GM12878 (cell line): Measurements from ENCODE around the gene PRKN. TPM values are rescaled to one million over a fixed set of nuclear protein-coding genes. Genes with fewer than 3 reads are reported as not detected.

Experiments used
- KDM1A ChIP-seq: fragments of 200-600 bp; sonication (generic); IDR thresholded peaks from 2 replicates; pipeline ENCODE4 v1.6.1; 2016; ENCODE audit warnings: borderline replicate concordance
- NFYB ChIP-seq: IDR thresholded peaks from 2 replicates; pipeline ENCODE4 v1.6.1; 2011; ENCODE audit warnings: low read depth, mild to moderate bottlenecking, low read length, improper control_type of control experiment, moderate library complexity; ENCODE audit not compliant: insufficient read depth
- RB1 ChIP-seq: fragments of 450-650 bp; formaldehyde crosslinking; IDR thresholded peaks from 2 replicates; pipeline ENCODE4 v1.6.1; 2017; ENCODE audit warnings: mild to moderate bottlenecking, borderline replicate concordance
- REST ChIP-seq: IDR thresholded peaks from 2 replicates; pipeline ENCODE4 v1.6.1; 2012; ENCODE audit warnings: mild to moderate bottlenecking, low read depth, low read length
- polyA plus RNA-seq, 11 experiments: library from polyadenylated mRNA; depleted of rRNA in 4 of 11; unstranded in 6 of 11; stranded (reverse) in 5 of 11; fragments of >200 nt; fragmentation: Nextera tagmentation in 4 of 11; fragmentation: Illumina TruSeq in 1 of 11; extraction: Ambion mirVana in 4 of 11; extraction: Trizol in 1 of 11; gene quantifications; 1 replicate in 1 of 11; 2 replicates in 10 of 11; pipeline versions ENCODE4 v1.2.1 to v1.2.3, GENCODE V29; 2011 to 2016; ENCODE audit warnings: inconsistent platforms in 2 of 11, missing spikeins in 2 of 11, low read depth in 1 of 11
- total RNA-seq, 4 experiments: library from RNA; depleted of rRNA in 3 of 4; stranded (reverse); fragments of >200 nt in 3 of 4; fragmentation: Illumina TruSeq in 1 of 4; extraction: Trizol in 1 of 4; gene quantifications; 2 replicates each; pipeline versions ENCODE4 v1.2.1 to v1.2.3, GENCODE V29; 2013 to 2021
- TF ChIP-seq, protein P1 (sequence below): IDR thresholded peaks from 2 replicates; pipeline ENCODE4 v1.6.1; 2011; ENCODE audit warnings: borderline replicate concordance, low read depth, mild to moderate bottlenecking, moderate library complexity, mixed read lengths, low read length; ENCODE audit not compliant: insufficient read depth; ENCODE audit errors: extremely low read length
- TF ChIP-seq, protein P2 (sequence below): fragments of 450-650 bp; IDR thresholded peaks from 2 replicates; pipeline ENCODE4 v1.6.1; 2016; ENCODE audit warnings: mild to moderate bottlenecking, moderate library complexity, borderline replicate concordance

PRKN gene
- total and polyA plus RNA-seq, 10 of the 15 experiments (the other 5 are each of a cell fraction or from before 2014, with no cell fraction given): 0.06 to 0.09 TPM; not detected in 8

DNA sequence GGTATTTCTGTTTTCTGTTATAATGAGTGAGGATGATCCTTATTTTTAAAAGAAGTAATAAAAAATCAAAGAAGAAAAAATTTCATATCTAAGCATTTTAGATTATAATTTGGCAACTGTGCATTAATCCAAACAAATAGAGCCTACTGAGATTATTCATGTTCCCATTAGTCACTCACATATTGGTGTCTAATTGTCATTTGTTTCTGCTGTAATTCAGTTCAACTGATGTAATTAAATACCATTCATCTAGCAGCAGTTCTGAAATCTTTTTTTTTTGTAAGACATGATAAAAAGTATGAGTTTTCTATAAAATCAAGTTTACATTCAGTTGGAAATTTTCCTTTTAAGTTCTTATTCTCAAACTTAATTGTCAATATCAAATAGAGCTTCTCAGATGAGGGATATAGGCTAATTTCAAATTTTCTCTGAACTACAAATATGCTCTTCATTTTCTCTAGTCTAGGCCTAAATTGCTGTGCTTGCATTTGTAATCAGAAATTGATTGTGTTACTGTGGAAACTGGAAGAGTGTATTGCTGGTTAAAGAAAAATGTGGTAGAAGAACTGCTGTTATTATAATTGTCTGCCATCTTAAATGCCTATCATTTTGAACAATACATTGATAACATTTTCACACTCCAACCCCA lies 23.8 kb upstream of the PRKN start (continued):
- TF ChIP-seq, protein P1, sequence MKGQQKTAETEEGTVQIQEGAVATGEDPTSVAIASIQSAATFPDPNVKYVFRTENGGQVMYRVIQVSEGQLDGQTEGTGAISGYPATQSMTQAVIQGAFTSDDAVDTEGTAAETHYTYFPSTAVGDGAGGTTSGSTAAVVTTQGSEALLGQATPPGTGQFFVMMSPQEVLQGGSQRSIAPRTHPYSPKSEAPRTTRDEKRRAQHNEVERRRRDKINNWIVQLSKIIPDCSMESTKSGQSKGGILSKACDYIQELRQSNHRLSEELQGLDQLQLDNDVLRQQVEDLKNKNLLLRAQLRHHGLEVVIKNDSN: no peak
- TF ChIP-seq RB1: no peak
- no peak for TF ChIP-seq NFYB
- TF ChIP-seq, protein P2, sequence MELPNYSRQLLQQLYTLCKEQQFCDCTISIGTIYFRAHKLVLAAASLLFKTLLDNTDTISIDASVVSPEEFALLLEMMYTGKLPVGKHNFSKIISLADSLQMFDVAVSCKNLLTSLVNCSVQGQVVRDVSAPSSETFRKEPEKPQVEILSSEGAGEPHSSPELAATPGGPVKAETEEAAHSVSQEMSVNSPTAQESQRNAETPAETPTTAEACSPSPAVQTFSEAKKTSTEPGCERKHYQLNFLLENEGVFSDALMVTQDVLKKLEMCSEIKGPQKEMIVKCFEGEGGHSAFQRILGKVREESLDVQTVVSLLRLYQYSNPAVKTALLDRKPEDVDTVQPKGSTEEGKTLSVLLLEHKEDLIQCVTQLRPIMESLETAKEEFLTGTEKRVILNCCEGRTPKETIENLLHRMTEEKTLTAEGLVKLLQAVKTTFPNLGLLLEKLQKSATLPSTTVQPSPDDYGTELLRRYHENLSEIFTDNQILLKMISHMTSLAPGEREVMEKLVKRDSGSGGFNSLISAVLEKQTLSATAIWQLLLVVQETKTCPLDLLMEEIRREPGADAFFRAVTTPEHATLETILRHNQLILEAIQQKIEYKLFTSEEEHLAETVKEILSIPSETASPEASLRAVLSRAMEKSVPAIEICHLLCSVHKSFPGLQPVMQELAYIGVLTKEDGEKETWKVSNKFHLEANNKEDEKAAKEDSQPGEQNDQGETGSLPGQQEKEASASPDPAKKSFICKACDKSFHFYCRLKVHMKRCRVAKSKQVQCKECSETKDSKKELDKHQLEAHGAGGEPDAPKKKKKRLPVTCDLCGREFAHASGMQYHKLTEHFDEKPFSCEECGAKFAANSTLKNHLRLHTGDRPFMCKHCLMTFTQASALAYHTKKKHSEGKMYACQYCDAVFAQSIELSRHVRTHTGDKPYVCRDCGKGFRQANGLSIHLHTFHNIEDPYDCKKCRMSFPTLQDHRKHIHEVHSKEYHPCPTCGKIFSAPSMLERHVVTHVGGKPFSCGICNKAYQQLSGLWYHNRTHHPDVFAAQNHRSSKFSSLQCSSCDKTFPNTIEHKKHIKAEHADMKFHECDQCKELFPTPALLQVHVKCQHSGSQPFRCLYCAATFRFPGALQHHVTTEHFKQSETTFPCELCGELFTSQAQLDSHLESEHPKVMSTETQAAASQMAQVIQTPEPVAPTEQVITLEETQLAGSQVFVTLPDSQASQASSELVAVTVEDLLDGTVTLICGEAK: no peak
- no peak for TF ChIP-seq KDM1A
- TF ChIP-seq REST: no peak
- TF ChIP-seq, all 136 proteins: peak for 0
